Mammary epithelial cell (primary cell): Measurements from ENCODE around the gene TASOR2.

Source experiments
- CTCF ChIP-seq, 2 donors: IDR thresholded peaks in 1 of 2; conservative IDR thresholded peaks in 1 of 2; 2 replicates each; pipeline ENCODE4 v1.5.1; 2011 to 2012; ENCODE audit warnings: inconsistent platforms in 2 of 2, low read length in 2 of 2, mild to moderate bottlenecking in 2 of 2, control low read depth in 1 of 2, low read depth in 1 of 2; ENCODE audit not compliant: insufficient read depth in 1 of 2; ENCODE audit errors: extremely low read depth in 1 of 2
- EZH2 ChIP-seq: IDR thresholded peaks from 2 replicates; pipeline ENCODE4 v1.6.1; 2012; ENCODE audit warnings: low read length, inconsistent platforms, borderline replicate concordance

- TF ChIP-seq CTCF (conservative IDR thresholded peaks at IDR 0.05 in 1 of 2, IDR thresholded peaks at IDR 0.05 in 1 of 2; ENCODE audit: extremely low read depth in 1 of 2, insufficient read depth in 1 of 2, low read depth in 1 of 2, low read length in 2 of 2) (no peak), EZH2 (no peak)
These were observed 38.6 kb upstream of the TASOR2 start for GRCh38 chr10:5645944-5646617.
